Adrenal gland (tissue), 12 donors: ENCODE measurements around the gene KRT78. TPM values are rescaled to one million over a fixed set of nuclear protein-coding genes. Genes with fewer than 3 reads are reported as not detected.

ENCODE experiments used
- DNase-seq, 7 donors: peaks; one replicate each; pipeline ENCODE4 v3.0.0-alpha.2; 2019 to 2020
- H3K27ac ChIP-seq, 5 donors: fragments of 200-600 bp; sonication (generic) in 4 of 5; 1 replicate in 3 of 5; 2 replicates in 2 of 5; pipeline versions ENCODE4 v1.5.1 to v1.8.0; 2016 to 2020; ENCODE audit warnings: mild to moderate bottlenecking in 1 of 5
- H3K27me3 ChIP-seq: fragments of 200-600 bp; 2 replicates; pipeline ENCODE4 v1.8.0; 2021
- H3K36me3 ChIP-seq, 2 donors: fragments of 200-600 bp; replicated peaks in 1 of 2; 1 replicate in 1 of 2; 2 replicates in 1 of 2; pipeline versions ENCODE4 v1.5.1 to v1.8.0; 2018 to 2022
- H3K4me1 ChIP-seq, 2 donors: fragments of 200-600 bp; replicated peaks in 1 of 2; 1 replicate in 1 of 2; 2 replicates in 1 of 2; pipeline versions ENCODE4 v1.5.1 to v1.8.0; 2018 to 2021
- H3K4me3 ChIP-seq, 4 donors: fragments of 200-600 bp; sonication (generic) in 3 of 4; one replicate each; pipeline ENCODE4 v1.5.1; 2016 to 2018
- H3K9me3 ChIP-seq, 3 donors: fragments of 200-600 bp; sonication (generic) in 1 of 3; replicated peaks in 1 of 3; 1 replicate in 2 of 3; 2 replicates in 1 of 3; pipeline versions ENCODE4 v1.5.1 to v1.8.0; 2016 to 2021
- CTCF ChIP-seq, 6 experiments: fragments of 450-650 bp in 4 of 6; fragments of 200-600 bp in 2 of 6; sonication (generic) in 1 of 6; IDR thresholded peaks; 1 replicate in 5 of 6; 2 replicates in 1 of 6; pipeline versions ENCODE4 v1.5.1 to v1.8.0; 2016 to 2021; ENCODE audit warnings: antibody characterized with exemption in 6 of 6, mild to moderate bottlenecking in 2 of 6, moderate library complexity in 1 of 6
- POLR2A ChIP-seq, 2 donors: fragments of 450-650 bp; IDR thresholded peaks; one replicate each; pipeline ENCODE4 v1.6.1; 2017; ENCODE audit warnings: antibody characterized with exemption in 2 of 2, mild to moderate bottlenecking in 2 of 2, moderate library complexity in 1 of 2
- WGBS, 4 donors: extraction: QIAGEN DNeasy Blood & Tissue Kit in 2 of 4; methylation state at CpG; one replicate each; pipeline versions ENCODE4 v1.1.5 to v1.1.7; 2013 to 2017; 5-methylcytosine and 5-hydroxymethylcytosine counted together
- intact Hi-C, 2 donors: fragments of 100-400 bp; cut with DNase I; formaldehyde crosslinking; loops; one replicate each; pipeline versions ENCODE4 v1.14.1 to v1.15.0; 2022 to 2023
- polyA plus RNA-seq, 3 donors: library from polyadenylated mRNA; stranded (reverse); fragments of 200-250 nt in 2 of 3; fragments of 350-450 nt in 1 of 3; fragmentation: Illumina TruSeq in 1 of 3; extraction: RNeasy Lipid Tissue Mini Kit (QIAGEN cat#74804) in 1 of 3; gene quantifications; one replicate each; pipeline ENCODE4 v1.2.3, GENCODE V29; 2013 to 2014
- total RNA-seq, 9 donors: library from RNA; depleted of rRNA in 4 of 9; stranded (reverse); fragments of >200 nt in 4 of 9; fragments of 120-200 nt in 1 of 9; fragmentation: NEBNext Ultra II Directional in 1 of 9; extraction: Animal tissue kit (Norgen Biotek cat#: 25700) in 1 of 9; gene quantifications; one replicate each; pipeline versions ENCODE4 v1.1.0 to v1.2.4, GENCODE V29; 2013 to 2023
- donor health status: healthy with polysubstance abuse.
- donor health status: Bipolar disorder and iron deficiency.
- donor health status: DM: yes; HTN: yes; CAD: no.
- donor health status: DM: no; HTN: no; CAD: no.
- donor health status: DM: no; HTN: no; CAD: no.
- donor health status: DM: yes; HTN: yes; CAD: no.

Gene KRT78
- total and polyA plus RNA-seq, 12 donors = 0.34 TPM; not detected in 11

GRCh38 chr12:52794479-52795331, 54.1 kb downstream of the KRT78 start:
- H3K4me1 ChIP-seq = no peaks in the 10 kb centered on the region
- no peak overlapping the region for H3K4me3 ChIP-seq
- TF ChIP-seq CTCF (IDR thresholded peaks at IDR 0.05) = no peak
- TF ChIP-seq POLR2A (IDR thresholded peaks at IDR 0.05) = no peak
- H3K27me3 ChIP-seq = peaks cover 14% of the 10 kb centered on the region
- H3K36me3 ChIP-seq = no peaks in the 10 kb centered on the region
- DNase-seq = no peak
- H3K9me3 ChIP-seq = no peaks in the 10 kb centered on the region
- 81 to 89% (median 83%) methylated on average over 3 to 5 of the region's 5 CpGs for WGBS, 4 donors
- no peak overlapping the region for H3K27ac ChIP-seq
- intact Hi-C loops = no loop called here

DNA sequence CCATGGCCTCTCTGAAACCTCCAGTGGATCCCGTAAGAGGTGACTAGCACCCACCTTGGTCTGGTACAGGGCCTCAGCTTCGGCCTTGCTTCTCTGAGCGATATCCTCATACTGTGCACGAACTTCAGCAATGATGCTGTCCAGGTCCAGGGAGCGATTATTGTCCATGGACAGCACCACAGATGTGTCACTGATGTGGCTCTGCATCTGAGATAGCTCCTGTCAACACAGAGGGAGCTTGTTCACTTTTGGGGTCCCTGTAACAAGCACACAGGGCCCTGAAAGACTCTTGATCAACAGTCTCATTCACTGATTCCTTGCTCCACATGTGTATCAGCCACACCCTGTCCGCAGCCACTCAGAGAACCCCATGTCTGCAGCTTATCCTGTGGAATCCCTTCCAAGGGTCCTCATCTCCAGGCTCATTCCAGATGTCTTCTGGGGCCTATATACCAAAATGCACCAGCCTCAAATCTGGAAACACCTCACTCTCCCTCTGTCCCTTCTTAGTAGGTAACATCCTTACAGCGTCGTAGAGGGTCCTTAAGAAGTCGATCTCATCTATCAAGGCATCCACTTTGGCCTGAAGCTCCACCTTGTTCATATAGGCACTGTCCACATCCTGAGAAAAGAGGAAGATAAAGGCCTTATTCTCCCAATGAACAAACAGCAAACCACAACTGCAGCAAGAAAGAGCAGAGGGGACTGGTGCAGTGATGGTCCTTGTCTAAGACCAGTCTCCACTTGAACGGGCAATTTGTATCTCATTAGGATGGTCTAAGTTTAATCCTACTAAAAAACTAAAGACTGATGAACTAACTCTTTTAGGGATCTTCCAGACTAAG, 56.4 kb downstream of the KRT78 start:
- peaks cover 17% of the 10 kb centered on the region for H3K27me3 ChIP-seq
- H3K4me1 ChIP-seq = no peaks in the 10 kb centered on the region
- intact Hi-C loops = no loop called here
- H3K36me3 ChIP-seq = no peaks in the 10 kb centered on the region
- no peak for DNase-seq
- WGBS, 4 donors = 75 to 89% (median 83%) methylated on average over 10 of the region's 10 CpGs
- no peak overlapping the region for H3K27ac ChIP-seq
- TF ChIP-seq POLR2A (IDR thresholded peaks at IDR 0.05) (no peak), CTCF (IDR thresholded peaks at IDR 0.05) (no peak)
- H3K4me3 ChIP-seq = no peak overlapping the region
- no peaks in the 10 kb centered on the region for H3K9me3 ChIP-seq

DNA sequence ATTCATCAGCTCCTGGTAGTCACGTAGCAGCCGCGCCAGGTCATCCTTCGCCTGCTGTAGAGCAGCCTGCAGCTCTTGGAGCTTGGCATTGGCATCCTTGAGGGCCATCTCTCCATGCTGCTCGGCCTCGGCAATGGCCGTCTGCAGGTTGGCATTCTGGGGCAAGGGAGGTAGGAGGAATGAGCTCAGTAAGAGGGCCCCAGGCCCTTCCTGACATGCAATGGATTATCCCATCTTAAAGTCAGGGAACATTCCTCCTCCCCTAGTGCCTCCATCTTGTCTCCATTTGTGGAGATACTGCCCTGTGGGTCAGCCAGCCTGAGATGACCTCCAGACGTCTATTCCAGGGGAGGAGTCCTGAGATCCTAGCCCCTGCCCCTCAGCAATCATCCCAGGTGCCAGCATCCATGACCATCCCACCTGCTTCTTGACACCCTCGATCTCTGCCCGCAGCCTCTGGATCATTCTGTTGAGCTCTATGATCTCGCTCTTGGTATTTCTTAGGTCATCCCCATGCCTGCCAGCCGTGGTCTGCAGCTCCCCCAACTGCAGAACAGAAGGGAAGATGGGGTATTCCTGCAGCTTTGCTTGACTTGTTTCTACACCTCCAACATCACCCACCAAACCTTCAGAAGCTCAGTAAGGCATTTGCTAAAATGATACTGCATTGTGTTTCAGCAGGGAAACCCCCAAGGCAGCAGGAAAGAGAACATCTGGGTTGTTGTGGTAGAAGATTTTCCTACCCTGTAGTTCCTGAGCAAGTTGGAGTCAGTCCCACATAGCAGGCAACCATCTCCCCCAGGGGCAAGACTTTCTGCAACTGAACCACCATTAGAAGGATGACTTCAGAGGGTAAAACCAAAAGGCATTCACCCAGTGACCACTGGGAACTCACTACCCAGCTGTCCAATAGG, 57.3 kb downstream of the KRT78 start:
- H3K27me3 ChIP-seq = peaks cover 17% of the 10 kb centered on the region
- H3K4me1 ChIP-seq = no peaks in the 10 kb centered on the region
- no peak overlapping the region for H3K4me3 ChIP-seq
- 85 to 91% (median 88%) methylated on average over 4 to 12 of the region's 12 CpGs for WGBS, 4 donors
- no peaks in the 10 kb centered on the region for H3K9me3 ChIP-seq
- DNase-seq = no peak
- intact Hi-C loops = no loop called here
- TF ChIP-seq CTCF (IDR thresholded peaks at IDR 0.05) (no peak), POLR2A (IDR thresholded peaks at IDR 0.05) (no peak)
- no peak overlapping the region for H3K27ac ChIP-seq
- no peaks in the 10 kb centered on the region for H3K36me3 ChIP-seq
